Muscle of leg (tissue), 11 donors: ENCODE data around the gene REV3L. TPM values are rescaled to one million over a fixed set of nuclear protein-coding genes. Genes with fewer than 3 reads are reported as not detected.

Source experiments
- DNase-seq: peaks from one replicate; pipeline ENCODE4 v3.0.0; 2013
- H3K27ac ChIP-seq: one replicate; pipeline ENCODE4 v1.5.1; 2013; ENCODE audit warnings: mild to moderate bottlenecking, low read length, control low read depth
- H3K27me3 ChIP-seq: one replicate; pipeline ENCODE4 v1.6.1; 2013; ENCODE audit warnings: low read length; ENCODE audit not compliant: control insufficient read depth, insufficient read depth
- H3K36me3 ChIP-seq: one replicate; pipeline ENCODE4 v1.6.1; 2013; ENCODE audit warnings: low read length; ENCODE audit not compliant: control insufficient read depth, insufficient read depth
- H3K4me1 ChIP-seq: one replicate; pipeline ENCODE4 v1.6.1; 2013; ENCODE audit warnings: low read length; ENCODE audit not compliant: control insufficient read depth, insufficient read depth
- H3K4me3 ChIP-seq: one replicate; pipeline ENCODE4 v1.5.1; 2013; ENCODE audit warnings: low read length, control low read depth
- H3K9me3 ChIP-seq: replicated peaks from 2 replicates; pipeline ENCODE4 v1.6.1; 2013; ENCODE audit warnings: low read depth, low read length; ENCODE audit not compliant: control insufficient read depth
- whole genome bisulfite sequencing: methylation state at CpG from one replicate; pipeline ENCODE4 v1.1.5; 2013; ENCODE audit warnings: missing lambda C conversion rate; ENCODE audit not compliant: insufficient coverage; 5-methylcytosine and 5-hydroxymethylcytosine counted together
- polyA plus RNA-seq, 8 donors: library from polyadenylated mRNA; unstranded; fragments of 120-200 nt; gene quantifications; one replicate each; pipeline versions ENCODE4 v1.2.1 to v1.2.3, GENCODE V29; 2013; ENCODE audit warnings: inconsistent platforms in 1 of 8, low replicate concordance in 1 of 8; ENCODE audit not compliant: insufficient read length in 8 of 8, insufficient read depth in 1 of 8
- total RNA-seq: library from RNA; stranded (reverse); fragments of 120-200 nt; gene quantifications from one replicate; pipeline ENCODE4 v1.2.4, GENCODE V29; 2013

Gene REV3L
- total and polyA plus RNA-seq, 9 donors, result 28.0 to 50.9 (median 34.1) TPM

DNA sequence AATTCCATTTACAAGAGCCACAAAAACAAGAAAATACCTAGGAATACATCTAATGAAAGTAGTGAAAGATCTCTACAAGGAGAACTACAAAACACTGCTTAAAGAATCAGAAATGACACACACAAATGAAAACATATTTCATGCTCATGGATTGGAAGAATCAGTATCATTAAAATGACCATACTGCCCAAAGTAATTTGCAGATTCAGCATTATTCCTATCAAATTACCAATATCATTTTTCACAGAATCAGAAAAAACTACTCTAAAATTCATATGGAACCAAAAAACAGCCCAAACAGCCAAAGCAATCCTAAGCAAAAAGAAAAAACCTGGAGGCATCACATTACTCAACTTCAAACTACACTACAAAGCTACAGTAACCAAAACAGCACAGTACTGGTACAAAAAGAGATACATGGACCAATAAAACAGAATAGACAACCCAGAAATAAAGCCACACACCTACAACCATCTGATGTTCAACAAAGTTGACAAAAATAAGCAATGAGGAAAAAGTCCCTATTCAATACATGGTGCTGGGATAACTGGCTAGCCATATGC lies 24.3 kb downstream of the REV3L start:
- H3K27me3 ChIP-seq, result no peaks in the 10 kb centered on the region
- no peak for DNase-seq

GRCh38 chr6:111456208-111456607 lies 26.8 kb downstream of the REV3L start:
- Histone ChIP-seq H3K36me3 (peaks cover 4% of the 10 kb centered on the region), H3K9me3 (peaks cover 17% of the 10 kb centered on the region), H3K4me3 (no peak overlapping the region), H3K4me1 (no peaks in the 10 kb centered on the region), H3K27ac (no peak overlapping the region), H3K27me3 (no peaks in the 10 kb centered on the region)
- WGBS, result no CpG with 5 or more reads among the region's 2 CpGs
- DNase-seq, result peak; percentile 47

More for the DNA sequence above, 24.3 kb downstream of the REV3L start:
- H3K27ac ChIP-seq, result no peak overlapping the region
- peaks cover 4% of the 10 kb centered on the region for H3K36me3 ChIP-seq
- no peaks in the 10 kb centered on the region for H3K4me1 ChIP-seq
- H3K9me3 ChIP-seq, result peaks cover 17% of the 10 kb centered on the region
- no peak overlapping the region for H3K4me3 ChIP-seq

- no peak overlapping the region for H3K27ac ChIP-seq
- no peak overlapping the region for H3K4me3 ChIP-seq
- no peak for DNase-seq
- WGBS, result no CpG with 5 or more reads among the region's 2 CpGs
- H3K4me1 ChIP-seq, result no peaks in the 10 kb centered on the region
- H3K36me3 ChIP-seq, result no peaks in the 10 kb centered on the region
- H3K27me3 ChIP-seq, result no peaks in the 10 kb centered on the region
- H3K9me3 ChIP-seq, result no peaks in the 10 kb centered on the region
Observed at GRCh38 chr6:111450636-111451035, 32.4 kb downstream of the REV3L start.

DNA sequence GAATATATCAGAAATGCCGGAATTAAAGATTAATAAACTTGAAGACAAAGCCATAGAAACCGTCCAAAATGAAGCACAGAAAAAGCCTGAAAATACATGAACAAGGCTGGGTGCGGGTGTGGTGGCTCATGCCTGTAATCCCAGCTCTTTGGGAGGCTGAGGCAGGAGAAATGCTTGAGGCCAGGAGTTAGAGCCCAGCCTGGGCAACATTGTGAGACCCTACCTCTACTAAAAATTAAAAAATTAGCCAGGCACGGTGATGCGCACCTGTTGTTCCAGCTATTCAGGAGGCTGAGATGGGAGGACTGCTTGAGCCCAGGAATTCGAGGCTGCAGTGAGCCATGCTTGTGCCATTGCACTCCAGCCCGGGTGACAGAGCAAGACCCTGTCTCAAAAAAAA lies 32.9 kb downstream of the REV3L start:
- Histone ChIP-seq H3K27me3 (no peaks in the 10 kb centered on the region), H3K4me3 (no peak overlapping the region), H3K9me3 (no peaks in the 10 kb centered on the region), H3K36me3 (no peaks in the 10 kb centered on the region), H3K4me1 (no peaks in the 10 kb centered on the region), H3K27ac (no peak overlapping the region)
- DNase-seq, result no peak
- 95% methylated on average over 4 of the region's 7 CpGs for WGBS

- no peaks in the 10 kb centered on the region for H3K4me1 ChIP-seq
- no peak overlapping the region for H3K4me3 ChIP-seq
- H3K27me3 ChIP-seq, result no peaks in the 10 kb centered on the region
- H3K9me3 ChIP-seq, result no peaks in the 10 kb centered on the region
- no peak for DNase-seq
- H3K36me3 ChIP-seq, result no peaks in the 10 kb centered on the region
- H3K27ac ChIP-seq, result no peak overlapping the region
- WGBS, result 68% methylated on average over 2 of the region's 4 CpGs
Observed at GRCh38 chr6:111449129-111449528, 33.9 kb downstream of the REV3L start.

DNA sequence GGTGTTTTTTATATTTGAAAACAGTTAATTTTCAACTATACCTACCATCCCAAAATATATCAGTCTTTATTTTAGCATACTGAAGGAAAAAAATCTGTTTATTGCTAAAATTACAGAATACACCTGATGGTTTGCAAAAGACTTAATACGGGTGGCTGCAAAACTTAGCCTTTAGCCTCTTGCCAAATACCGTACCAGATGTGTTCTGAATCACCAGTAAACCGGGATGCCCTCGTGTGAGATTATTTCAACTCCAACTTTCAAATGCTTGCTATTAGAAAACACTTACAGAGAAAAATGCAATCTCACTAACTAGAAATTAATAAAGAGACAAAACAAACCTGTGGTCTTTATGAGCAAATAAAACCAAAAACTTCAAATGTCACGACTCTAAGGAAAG lies 36.0 kb downstream of the REV3L start:
- Histone ChIP-seq H3K4me1 (no peaks in the 10 kb centered on the region), H3K9me3 (no peaks in the 10 kb centered on the region), H3K27ac (no peak overlapping the region), H3K36me3 (no peaks in the 10 kb centered on the region), H3K4me3 (no peak overlapping the region), H3K27me3 (no peaks in the 10 kb centered on the region)
- WGBS, result 83% methylated on average over 1 of the region's 5 CpGs
- DNase-seq, result no peak

GRCh38 chr6:111445861-111446267 lies 37.2 kb downstream of the REV3L start:
- H3K27ac ChIP-seq, result no peak overlapping the region
- no peaks in the 10 kb centered on the region for H3K27me3 ChIP-seq
- H3K4me1 ChIP-seq, result no peaks in the 10 kb centered on the region
- no peak overlapping the region for H3K4me3 ChIP-seq
- H3K36me3 ChIP-seq, result no peaks in the 10 kb centered on the region
- DNase-seq, result peak; percentile 21
- H3K9me3 ChIP-seq, result no peaks in the 10 kb centered on the region

DNA sequence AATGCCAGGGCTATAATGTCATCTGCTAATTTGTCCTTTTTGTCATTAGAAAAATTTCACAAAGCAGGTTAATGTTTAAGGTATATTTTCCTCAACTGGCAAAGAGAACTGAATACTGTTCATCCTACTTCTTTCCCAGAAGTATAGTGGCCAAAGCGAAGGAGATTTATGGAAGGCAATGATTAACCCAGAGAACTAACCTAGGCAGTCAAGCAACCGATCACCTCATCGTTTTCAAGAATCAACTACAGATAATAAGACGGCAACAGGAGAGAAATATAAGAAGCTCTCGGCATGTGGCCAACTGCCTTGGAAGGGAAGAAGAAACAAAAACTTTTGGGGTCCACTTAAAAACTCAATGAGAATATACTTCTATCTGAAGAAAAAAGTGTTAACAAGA lies 38.2 kb downstream of the REV3L start:
- DNase-seq, result no peak
- H3K9me3 ChIP-seq, result no peaks in the 10 kb centered on the region
- no CpG with 5 or more reads among the region's 5 CpGs for WGBS
- H3K36me3 ChIP-seq, result no peaks in the 10 kb centered on the region
- no peak overlapping the region for H3K4me3 ChIP-seq
- H3K27me3 ChIP-seq, result no peaks in the 10 kb centered on the region
- H3K4me1 ChIP-seq, result no peaks in the 10 kb centered on the region
- H3K27ac ChIP-seq, result no peak overlapping the region

- Histone ChIP-seq H3K27me3 (no peaks in the 10 kb centered on the region), H3K4me1 (no peaks in the 10 kb centered on the region), H3K36me3 (no peaks in the 10 kb centered on the region), H3K27ac (no peak overlapping the region), H3K4me3 (no peak overlapping the region), H3K9me3 (no peaks in the 10 kb centered on the region)
- peak; percentile 30 for DNase-seq
- no CpG with 5 or more reads among the region's 5 CpGs for WGBS
Observed at GRCh38 chr6:111441678-111442243, 41.3 kb downstream of the REV3L start.

DNA sequence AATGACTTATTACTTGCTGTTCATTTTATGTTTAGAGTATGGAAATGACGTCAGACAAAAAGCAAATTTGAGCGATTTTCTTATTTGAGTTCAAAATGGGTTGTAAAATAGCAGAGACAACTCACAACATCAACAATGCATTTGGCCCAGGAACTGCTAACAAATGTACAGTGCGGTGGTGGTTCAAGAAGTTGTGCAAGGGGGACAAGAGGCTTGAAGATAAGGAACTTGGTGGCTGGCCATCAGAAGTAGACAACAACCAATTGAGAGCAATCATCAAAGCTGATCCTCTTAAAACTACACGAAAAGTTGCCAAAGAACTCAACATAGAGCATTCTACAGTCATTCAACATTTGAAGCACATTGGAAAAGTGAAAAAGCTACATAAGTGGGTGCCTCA lies 43.8 kb downstream of the REV3L start:
- H3K4me1 ChIP-seq, result no peaks in the 10 kb centered on the region
- no peaks in the 10 kb centered on the region for H3K27me3 ChIP-seq
- WGBS, result no CpG with 5 or more reads among the region's 4 CpGs
- H3K9me3 ChIP-seq, result peaks cover 8% of the 10 kb centered on the region
- no peaks in the 10 kb centered on the region for H3K36me3 ChIP-seq
- no peak overlapping the region for H3K27ac ChIP-seq
- no peak for DNase-seq
- H3K4me3 ChIP-seq, result no peak overlapping the region

DNA sequence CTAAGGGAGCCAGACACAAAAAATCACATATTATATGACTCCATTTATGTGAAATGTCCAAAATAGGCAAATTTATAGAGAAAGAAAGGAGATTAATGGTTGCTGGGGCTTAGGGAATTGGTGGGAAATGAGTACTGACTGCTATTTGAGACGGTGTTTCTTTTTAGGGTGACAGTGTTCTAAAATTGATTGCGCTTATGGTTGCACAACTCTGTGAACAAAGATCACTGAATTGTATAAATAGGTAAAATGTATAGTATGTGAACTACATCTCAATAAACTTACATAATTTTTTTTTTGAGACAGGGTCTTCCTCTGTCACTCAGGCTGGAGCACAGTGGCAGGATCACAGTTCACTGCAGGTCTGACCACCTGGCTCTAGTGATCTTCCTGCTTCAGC lies 45.4 kb downstream of the REV3L start:
- WGBS, result no CpG with 5 or more reads among the region's 2 CpGs
- no peak for DNase-seq
- no peak overlapping the region for H3K4me3 ChIP-seq
- H3K36me3 ChIP-seq, result no peaks in the 10 kb centered on the region
- H3K27me3 ChIP-seq, result no peaks in the 10 kb centered on the region
- no peaks in the 10 kb centered on the region for H3K4me1 ChIP-seq
- peaks cover 8% of the 10 kb centered on the region for H3K9me3 ChIP-seq
- H3K27ac ChIP-seq, result no peak overlapping the region
